H9 (cell line): ENCODE measurements around the gene TMA7. TPM values are rescaled to one million over a fixed set of nuclear protein-coding genes. Genes with fewer than 3 reads are reported as not detected.

Experiments
- DNase-seq: peaks from one replicate; pipeline ENCODE4 v3.0.0-alpha.2; 2017
- H2AFZ ChIP-seq: one replicate; pipeline ENCODE4 v1.6.1; 2013; ENCODE audit warnings: mild to moderate bottlenecking, low read length, control low read depth, moderate library complexity
- H2AK5ac ChIP-seq: 2 replicates; pipeline ENCODE4 v1.6.1; 2013; ENCODE audit warnings: low read length, control low read depth, mixed read lengths; ENCODE audit not compliant: insufficient read length
- H2BK120ac ChIP-seq: one replicate; pipeline ENCODE4 v1.6.1; 2013; ENCODE audit warnings: low read depth, mild to moderate bottlenecking, low read length, control low read depth, inconsistent platforms; ENCODE audit not compliant: poor library complexity, severe bottlenecking
- H2BK12ac ChIP-seq: 2 replicates; pipeline ENCODE4 v1.6.1; 2013; ENCODE audit warnings: low read length, control low read depth, mixed read lengths, low read depth; ENCODE audit not compliant: insufficient read length
- H2BK15ac ChIP-seq: 2 replicates; pipeline ENCODE4 v1.6.1; 2013; ENCODE audit warnings: low read depth, low read length, control low read depth
- H2BK20ac ChIP-seq: one replicate; pipeline ENCODE4 v1.6.1; 2013; ENCODE audit warnings: low read depth, mild to moderate bottlenecking, low read length, control low read depth, inconsistent platforms; ENCODE audit not compliant: poor library complexity, severe bottlenecking
- H2BK5ac ChIP-seq: 2 replicates; pipeline ENCODE4 v1.6.1; 2013; ENCODE audit warnings: low read length, control low read depth, mixed read lengths; ENCODE audit not compliant: insufficient read length
- H3K14ac ChIP-seq: 2 replicates; pipeline ENCODE4 v1.6.1; 2013; ENCODE audit warnings: low read length, control low read depth; ENCODE audit not compliant: insufficient read depth
- H3K18ac ChIP-seq: 2 replicates; pipeline ENCODE4 v1.6.1; 2013; ENCODE audit warnings: low read depth, mild to moderate bottlenecking, mixed read lengths, low read length, control low read depth; ENCODE audit not compliant: insufficient read length
- H3K23ac ChIP-seq: 2 replicates; pipeline ENCODE4 v1.6.1; 2013; ENCODE audit warnings: low read length, control low read depth, mixed read lengths, low read depth; ENCODE audit not compliant: insufficient read length
- H3K23me2 ChIP-seq: 2 replicates; pipeline ENCODE4 v1.6.1; 2013; ENCODE audit warnings: low read depth, mild to moderate bottlenecking, mixed read lengths, low read length, control low read depth; ENCODE audit not compliant: insufficient read length, poor library complexity, severe bottlenecking
- H3K27ac ChIP-seq: 2 replicates; pipeline ENCODE4 v1.5.1; 2013; ENCODE audit warnings: low read length, control low read depth, mixed read lengths, low read depth; ENCODE audit not compliant: insufficient read length
- H3K27me3 ChIP-seq: 2 replicates; pipeline ENCODE4 v1.6.1; 2013; ENCODE audit warnings: low read length, control low read depth, inconsistent platforms; ENCODE audit not compliant: insufficient read depth
- H3K4ac ChIP-seq: 2 replicates; pipeline ENCODE4 v1.6.1; 2013; ENCODE audit warnings: low read depth, mild to moderate bottlenecking, control low read depth, inconsistent platforms, low read length, moderate library complexity
- H3K4me1 ChIP-seq: 2 replicates; pipeline ENCODE4 v1.6.1; 2013; ENCODE audit warnings: low read length, control low read depth, inconsistent platforms; ENCODE audit not compliant: insufficient read depth
- H3K4me2 ChIP-seq: 2 replicates; pipeline ENCODE4 v1.6.1; 2013; ENCODE audit warnings: low read length, control low read depth, mixed read lengths; ENCODE audit not compliant: insufficient read length, insufficient read depth
- H3K56ac ChIP-seq: 2 replicates; pipeline ENCODE4 v1.6.1; 2013; ENCODE audit warnings: low read depth, mild to moderate bottlenecking, mixed read lengths, low read length, control low read depth; ENCODE audit not compliant: insufficient read length
- H3K79me1 ChIP-seq: 2 replicates; pipeline ENCODE4 v1.6.1; 2013; ENCODE audit warnings: low read depth, mild to moderate bottlenecking, moderate library complexity, low read length, control low read depth, inconsistent platforms; ENCODE audit not compliant: insufficient read depth, poor library complexity, severe bottlenecking
- H3K79me2 ChIP-seq: 2 replicates; pipeline ENCODE4 v1.6.1; 2013; ENCODE audit warnings: low read length, control low read depth, inconsistent platforms; ENCODE audit not compliant: insufficient read depth
- H3K9ac ChIP-seq: 2 replicates; pipeline ENCODE4 v1.6.1; 2013; ENCODE audit warnings: low read length, control low read depth, mixed read lengths; ENCODE audit not compliant: insufficient read length; ENCODE audit errors: extremely low read depth
- H3K9me3 ChIP-seq: one replicate; pipeline ENCODE4 v1.6.1; 2013; ENCODE audit warnings: low read depth, low read length, inconsistent platforms; ENCODE audit not compliant: control insufficient read depth
- H3T11ph ChIP-seq: one replicate; pipeline ENCODE4 v1.6.1; 2013; ENCODE audit warnings: mild to moderate bottlenecking, low read length, control low read depth, inconsistent platforms
- H4K20me1 ChIP-seq: one replicate; pipeline ENCODE4 v1.6.1; 2013; ENCODE audit not compliant: control insufficient read depth, insufficient read length, insufficient read depth
- H4K5ac ChIP-seq: 2 replicates; pipeline ENCODE4 v1.6.1; 2013; ENCODE audit warnings: low read depth, mild to moderate bottlenecking, mixed read lengths, low read length, control low read depth; ENCODE audit not compliant: insufficient read length
- H4K8ac ChIP-seq: replicated peaks from 2 replicates; pipeline ENCODE4 v1.6.1; 2013; ENCODE audit warnings: low read length, control low read depth, mixed read lengths, low read depth; ENCODE audit not compliant: insufficient read length
- H4K91ac ChIP-seq: 2 replicates; pipeline ENCODE4 v1.6.1; 2013; ENCODE audit warnings: low read depth, mild to moderate bottlenecking, moderate library complexity, mixed read lengths, low read length, control low read depth; ENCODE audit not compliant: insufficient read length
- H3K27ac Mint-ChIP-seq, 3 experiments: 2 replicates in 2 of 3; 3 replicates in 1 of 3; pipeline ENCODE4 v1.8.0; 2020 to 2021; ENCODE audit warnings: mixed read lengths in 3 of 3, mild to moderate bottlenecking in 1 of 3, moderate library complexity in 1 of 3
- H3K27me3 Mint-ChIP-seq: 2 replicates; pipeline ENCODE4 v1.8.0; 2021; ENCODE audit warnings: low read depth, mild to moderate bottlenecking, moderate library complexity, mixed read lengths
- H3K36me3 Mint-ChIP-seq, 3 experiments: 2 replicates in 2 of 3; 3 replicates in 1 of 3; pipeline ENCODE4 v1.8.0; 2020 to 2021; ENCODE audit warnings: low read depth in 3 of 3, mixed read lengths in 3 of 3; ENCODE audit not compliant: insufficient read depth in 1 of 3
- H3K4me1 Mint-ChIP-seq, 2 experiments: 2 replicates each; pipeline ENCODE4 v1.8.0; 2020; ENCODE audit warnings: mixed read lengths in 2 of 2
- H3K4me3 Mint-ChIP-seq, 2 experiments: 2 replicates in 1 of 2; 3 replicates in 1 of 2; pipeline ENCODE4 v1.8.0; 2020 to 2021; ENCODE audit warnings: mild to moderate bottlenecking in 2 of 2, mixed read lengths in 2 of 2, moderate library complexity in 1 of 2
- H3K9me3 Mint-ChIP-seq, 2 experiments: 2 replicates in 1 of 2; 3 replicates in 1 of 2; pipeline ENCODE4 v1.8.0; 2020; ENCODE audit warnings: mild to moderate bottlenecking in 2 of 2, mixed read lengths in 2 of 2, moderate library complexity in 1 of 2
- CTCF ChIP-seq: fragments of 200-600 bp; sonication (generic); conservative IDR thresholded peaks from 3 replicates; pipeline ENCODE4 v1.8.0; 2021; ENCODE audit warnings: antibody characterized with exemption, mild to moderate bottlenecking
- WGBS: extraction: QIAGEN DNeasy Blood & Tissue Kit; methylation state at CpG from one replicate; pipeline ENCODE4 v1.1.7; 2013; ENCODE audit warnings: missing lambda C conversion rate, low lambda C conversion rate, mixed read lengths; ENCODE audit not compliant: insufficient read length; ENCODE audit errors: extremely low coverage; 5-methylcytosine and 5-hydroxymethylcytosine counted together
- total RNA-seq: library from RNA; stranded (reverse); gene quantifications from 2 replicates; pipeline ENCODE4 v1.2.1, GENCODE V29; 2021

TMA7 gene
- total RNA-seq, 1 experiment from 2014 or later, result 305 TPM

GRCh38 chr3:48408823-48409281, 31.2 kb upstream of the TMA7 start:
- Histone ChIP-seq H3K79me2 (no peaks in the 10 kb centered on the region), H3K27me3 (no peaks in the 10 kb centered on the region), H4K91ac (no peak overlapping the region), H3K18ac (no peak overlapping the region), H4K8ac (no peak overlapping the region), H3K56ac (no peak overlapping the region), H3K14ac (no peak overlapping the region), H2BK12ac (no peak overlapping the region), H3K4me1 (no peaks in the 10 kb centered on the region), H3T11ph (no peak overlapping the region), H2AFZ (no peak overlapping the region), H3K23ac (no peak overlapping the region), H3K27ac (no peak overlapping the region), H4K20me1 (no peaks in the 10 kb centered on the region), H3K4me2 (no peak overlapping the region), H2BK15ac (no peak overlapping the region), H2BK5ac (no peak overlapping the region), H3K9me3 (no peaks in the 10 kb centered on the region), H3K4ac (no peak overlapping the region), H4K5ac (no peak overlapping the region), H2BK20ac (no peak overlapping the region), H3K79me1 (no peaks in the 10 kb centered on the region), H2AK5ac (no peak overlapping the region), H2BK120ac (no peak overlapping the region), H3K23me2 (no peaks in the 10 kb centered on the region), H3K9ac (no peak overlapping the region)
- peak; percentile 33 for DNase-seq
- H3K9me3 Mint-ChIP-seq, result no peaks in the 10 kb centered on the region
- no peak overlapping the region for H3K4me3 Mint-ChIP-seq
- peak overlapping the region in 2 of 3 experiments; percentile 71 to 91; a peak in 2 of 7 replicates for H3K27ac Mint-ChIP-seq
- no peaks in the 10 kb centered on the region; the same call in 1 of the 2 replicates for H3K27me3 Mint-ChIP-seq
- peak; percentile 41 for TF ChIP-seq CTCF
- no peaks in the 10 kb centered on the region for H3K4me1 Mint-ChIP-seq
- H3K36me3 Mint-ChIP-seq, result peaks cover 59 to 96% (median 93%) of the 10 kb centered on the region in 3 experiments
- WGBS, result no CpG with 5 or more reads among the region's 4 CpGs
